Suprapubic skin (tissue), 3 donors: ENCODE data around the gene ARHGEF28.

Source experiments
- CTCF ChIP-seq, 2 donors: fragments of 200-600 bp in 1 of 2; fragments of 450-650 bp in 1 of 2; sonication (generic) in 1 of 2; IDR thresholded peaks; one replicate each; pipeline ENCODE4 v1.5.1; 2016 to 2019; ENCODE audit warnings: antibody characterized with exemption in 2 of 2, mild to moderate bottlenecking in 1 of 2, moderate library complexity in 1 of 2
- POLR2A ChIP-seq, 2 donors: fragments of 450-650 bp; IDR thresholded peaks; one replicate each; pipeline ENCODE4 v1.6.1; 2017; ENCODE audit warnings: antibody characterized with exemption in 2 of 2, mild to moderate bottlenecking in 2 of 2, moderate library complexity in 2 of 2

DNA sequence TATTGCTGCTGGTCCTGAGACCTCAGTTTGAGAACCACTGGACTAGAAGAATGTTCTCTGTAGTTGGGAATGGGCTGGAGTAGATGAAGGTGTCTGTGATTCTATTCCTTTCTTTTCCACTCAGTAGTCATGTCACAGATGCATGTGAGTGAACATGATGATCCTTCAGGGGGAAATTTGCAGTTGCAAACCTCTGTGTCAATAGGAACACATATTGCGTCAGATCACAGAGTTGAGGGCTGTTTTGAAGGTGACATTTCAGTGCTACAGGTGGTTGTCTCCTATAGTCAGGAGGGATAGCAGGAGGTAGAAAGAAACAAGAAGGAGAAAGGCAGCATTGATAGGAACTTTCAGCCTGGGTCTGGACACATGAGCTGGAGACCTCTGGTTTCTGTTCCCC, 239.3 kb downstream of the ARHGEF28 start:
- TF ChIP-seq CTCF (IDR thresholded peaks at IDR 0.05) (no peak), POLR2A (IDR thresholded peaks at IDR 0.05) (no peak)
